Measurements from ENCODE around the gene AUTS2.

- TF ChIP-seq YY1 (IDR thresholded peaks at IDR 0.05; ENCODE audit: insufficient read depth, insufficient read length) (no peak), ZNF274 (IDR thresholded peaks at IDR 0.05; ENCODE audit: low read depth, low read length) (no peak), SUZ12 (IDR thresholded peaks at IDR 0.05; ENCODE audit: extremely low read depth, insufficient read depth, insufficient read length) (no peak)
Measured at GRCh38 chr7:69816501-69816900, 218.2 kb downstream of the AUTS2 start.
